IMR-90 (cell line): ENCODE results near the gene SLC12A7.

ENCODE experiments used
- MXI1 ChIP-seq: IDR thresholded peaks from 2 replicates; pipeline ENCODE4 v1.6.1; 2012; ENCODE audit warnings: low read depth, mild to moderate bottlenecking, low read length, moderate library complexity, borderline replicate concordance
- POLR2A ChIP-seq: IDR thresholded peaks from 2 replicates; pipeline ENCODE4 v1.6.1; 2012; ENCODE audit warnings: mild to moderate bottlenecking, low read depth, low read length
- TF ChIP-seq, protein P1 (sequence below): conservative IDR thresholded peaks from 2 replicates; pipeline ENCODE4 v1.5.1; 2012; ENCODE audit warnings: mild to moderate bottlenecking, low read depth, low read length, improper control_type of control experiment

- TF ChIP-seq, protein P1, sequence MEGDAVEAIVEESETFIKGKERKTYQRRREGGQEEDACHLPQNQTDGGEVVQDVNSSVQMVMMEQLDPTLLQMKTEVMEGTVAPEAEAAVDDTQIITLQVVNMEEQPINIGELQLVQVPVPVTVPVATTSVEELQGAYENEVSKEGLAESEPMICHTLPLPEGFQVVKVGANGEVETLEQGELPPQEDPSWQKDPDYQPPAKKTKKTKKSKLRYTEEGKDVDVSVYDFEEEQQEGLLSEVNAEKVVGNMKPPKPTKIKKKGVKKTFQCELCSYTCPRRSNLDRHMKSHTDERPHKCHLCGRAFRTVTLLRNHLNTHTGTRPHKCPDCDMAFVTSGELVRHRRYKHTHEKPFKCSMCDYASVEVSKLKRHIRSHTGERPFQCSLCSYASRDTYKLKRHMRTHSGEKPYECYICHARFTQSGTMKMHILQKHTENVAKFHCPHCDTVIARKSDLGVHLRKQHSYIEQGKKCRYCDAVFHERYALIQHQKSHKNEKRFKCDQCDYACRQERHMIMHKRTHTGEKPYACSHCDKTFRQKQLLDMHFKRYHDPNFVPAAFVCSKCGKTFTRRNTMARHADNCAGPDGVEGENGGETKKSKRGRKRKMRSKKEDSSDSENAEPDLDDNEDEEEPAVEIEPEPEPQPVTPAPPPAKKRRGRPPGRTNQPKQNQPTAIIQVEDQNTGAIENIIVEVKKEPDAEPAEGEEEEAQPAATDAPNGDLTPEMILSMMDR: no peak
- TF ChIP-seq POLR2A (peak; percentile 3; the same call in 1 of the 2 replicates), MXI1 (no peak)
Observed at GRCh38 chr5:1111241-1111726, 579 bp downstream of the SLC12A7 start.
